SH-SY5Y (cell line): ENCODE data around the gene KCTD20.

ENCODE experiments used
- GATA2 ChIP-seq: IDR thresholded peaks from 2 replicates; pipeline ENCODE4 v1.6.1; 2011; ENCODE audit warnings: mild to moderate bottlenecking, low read depth, low read length
- GATA3 ChIP-seq: IDR thresholded peaks from 2 replicates; pipeline ENCODE4 v1.6.1; 2011; ENCODE audit warnings: low read depth, mild to moderate bottlenecking, low read length, moderate library complexity

- no peak for TF ChIP-seq GATA2
- no peak for TF ChIP-seq GATA3
These were observed 6.3 kb upstream of the KCTD20 start for GRCh38 chr6:36436466-36436865.
